GM18505 (cell line): ENCODE data around the gene WBP1.
"Not testable (repeated sequence)": the region's sequence is repeated elsewhere in the genome, so short reads cannot be mapped to it uniquely, and the experiment has no call there.

ENCODE experiments used
- ATAC-seq: cut with Tn5 transposase; IDR thresholded peaks from one replicate; pipeline ENCODE4 v1.9.1; 2021; ENCODE audit not compliant: unreplicated experiment
- POLR2A ChIP-seq: IDR thresholded peaks from 4 replicates; pipeline ENCODE4 v1.6.1; 2011; ENCODE audit warnings: borderline replicate concordance; ENCODE audit not compliant: insufficient read depth, insufficient read length; ENCODE audit errors: extremely low read depth

WBP1 gene

DNA sequence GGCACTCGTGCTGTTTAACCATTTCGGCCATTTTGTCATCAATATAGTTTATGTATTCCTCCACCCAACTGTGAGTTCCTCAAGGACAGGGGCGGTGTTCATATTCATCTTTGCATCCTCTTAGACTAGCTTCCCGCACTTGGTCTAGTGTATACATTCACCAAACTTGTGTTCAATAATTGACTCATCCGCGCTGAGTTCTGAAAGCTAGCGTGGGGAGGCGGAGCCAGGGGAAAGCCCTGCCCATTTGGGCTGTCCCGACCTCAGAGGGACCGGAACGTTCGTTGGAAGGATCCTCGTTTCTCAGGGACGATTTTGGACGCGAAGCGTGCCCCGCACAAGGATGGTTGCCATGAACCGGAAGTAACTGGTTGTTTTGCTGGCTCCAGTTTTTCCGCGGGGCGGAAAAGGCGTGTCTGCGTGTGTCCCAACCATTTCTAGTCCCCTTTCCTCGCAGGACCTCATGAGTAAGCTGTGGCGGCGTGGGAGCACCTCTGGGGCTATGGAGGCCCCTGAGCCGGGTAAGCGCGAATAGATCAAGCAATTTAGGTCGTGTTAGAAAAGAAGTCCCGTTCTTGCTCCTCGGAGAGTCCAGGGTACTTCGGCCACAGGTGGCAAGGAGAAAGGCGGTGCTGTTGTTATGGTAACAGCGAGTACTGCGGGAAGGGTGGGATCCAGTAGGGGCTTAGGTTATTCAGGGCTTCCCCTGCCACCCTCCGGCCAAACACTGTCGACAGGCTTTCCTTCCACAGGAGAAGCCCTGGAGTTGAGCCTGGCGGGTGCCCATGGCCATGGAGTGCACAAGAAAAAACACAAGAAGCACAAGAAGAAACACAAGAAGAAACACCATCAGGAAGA, 3.4 kb upstream of the WBP1 start, which contains the start of gene INO80B:
Gene INO80B, plus strand, starts transcription at position 434 of the 858 bp plus-strand sequence. Its CDS starts 30 bp downstream, at position 464.
- peak; percentile 32 for ATAC-seq
- TF ChIP-seq POLR2A = peak; percentile 17

DNA sequence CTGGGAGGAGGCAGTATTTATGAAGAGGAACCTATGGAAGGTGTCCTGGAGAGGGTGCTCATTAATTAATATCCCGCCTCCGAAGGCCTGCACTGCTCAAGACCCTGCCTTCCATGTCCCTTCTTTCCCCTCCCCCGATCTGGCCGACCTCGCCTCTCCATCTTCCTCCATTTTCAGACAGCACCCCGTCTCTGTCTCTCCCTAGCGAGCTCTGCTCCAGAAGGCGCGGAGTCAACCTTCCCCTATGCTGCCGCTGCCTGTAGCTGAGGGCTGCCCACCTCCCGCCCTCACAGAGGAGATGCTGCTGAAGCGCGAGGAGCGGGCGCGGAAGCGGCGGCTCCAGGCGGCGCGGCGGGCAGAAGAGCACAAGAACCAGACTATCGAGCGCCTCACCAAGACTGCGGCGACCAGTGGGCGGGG, 1.1 kb upstream of the WBP1 start:
- no peak for TF ChIP-seq POLR2A
- no peak for ATAC-seq

DNA sequence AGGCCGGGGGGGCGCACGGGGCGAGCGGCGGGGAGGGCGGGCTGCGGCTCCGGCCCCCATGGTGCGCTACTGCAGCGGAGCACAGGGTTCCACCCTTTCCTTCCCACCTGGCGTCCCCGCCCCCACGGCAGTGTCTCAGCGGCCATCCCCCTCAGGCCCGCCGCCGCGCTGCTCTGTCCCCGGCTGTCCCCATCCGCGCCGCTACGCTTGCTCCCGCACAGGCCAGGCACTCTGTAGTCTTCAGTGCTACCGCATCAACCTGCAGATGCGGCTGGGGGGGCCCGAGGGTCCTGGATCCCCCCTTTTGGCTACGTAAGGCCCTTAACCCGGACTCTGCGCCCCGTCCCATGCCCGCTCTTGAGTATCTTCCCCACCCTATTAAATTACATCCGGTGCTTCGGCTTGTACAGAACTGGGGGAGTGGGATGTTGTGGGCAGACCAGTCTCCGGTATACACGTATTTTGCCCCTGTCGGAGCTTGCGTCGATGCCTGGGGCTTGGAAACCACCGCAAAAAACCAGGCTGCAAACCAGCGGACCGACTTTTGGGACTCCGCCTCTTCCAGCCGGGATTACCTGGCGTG, 598 bp upstream of the WBP1 start:
- peak; percentile 80 for TF ChIP-seq POLR2A
- ATAC-seq = peak; percentile 35

DNA sequence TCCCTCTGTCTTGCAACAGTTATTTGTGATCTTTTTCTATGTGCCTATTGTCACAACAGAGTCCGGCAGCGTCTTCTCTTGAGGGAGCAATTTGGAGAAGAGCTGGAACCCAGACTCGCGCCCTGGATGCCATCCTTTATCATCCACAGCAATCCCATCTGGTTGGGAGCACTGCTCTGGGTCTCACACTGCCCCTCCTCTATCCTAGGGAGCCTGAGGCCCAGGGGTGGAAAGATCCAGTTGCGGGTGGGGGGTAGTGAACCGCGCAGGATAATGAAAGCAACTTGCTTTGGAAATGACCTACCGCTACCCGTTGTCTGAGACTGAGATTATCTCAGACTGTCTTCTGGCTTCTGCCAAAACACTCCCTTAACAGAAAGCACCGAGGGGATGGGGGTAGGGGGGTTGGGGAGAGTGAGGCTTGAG, 713 bp downstream of the WBP1 start:
- peak; percentile 12 for TF ChIP-seq POLR2A
- ATAC-seq = no peak

DNA sequence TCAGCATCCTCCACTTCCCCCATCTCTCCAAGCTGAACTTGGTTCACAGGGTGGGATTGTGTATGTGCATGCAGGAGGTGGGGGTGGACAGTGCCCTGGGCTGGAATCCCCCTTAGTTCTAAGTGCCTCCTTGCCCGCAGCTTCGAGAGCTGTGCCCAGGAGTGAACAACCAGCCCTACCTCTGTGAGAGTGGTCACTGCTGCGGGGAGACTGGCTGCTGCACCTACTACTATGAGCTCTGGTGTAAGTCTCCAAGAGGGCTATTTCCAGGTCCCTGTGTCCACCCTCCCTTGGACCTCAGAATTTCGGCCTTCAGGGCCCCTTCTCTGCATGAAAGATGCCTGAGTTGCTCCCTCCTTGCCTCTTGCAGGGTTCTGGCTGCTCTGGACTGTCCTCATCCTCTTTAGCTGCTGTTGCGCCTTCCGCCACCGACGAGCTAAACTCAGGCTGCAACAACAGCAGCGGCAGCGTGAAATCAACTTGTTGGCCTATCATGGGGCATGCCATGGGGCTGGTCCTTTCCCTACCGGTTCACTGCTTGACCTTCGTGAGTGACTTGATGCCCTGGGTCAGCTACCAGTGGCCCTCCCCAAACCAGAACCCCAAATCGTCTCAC, 1.4 kb downstream of the WBP1 start:
- peak; percentile 9 for TF ChIP-seq POLR2A
- not testable (repeated sequence) for ATAC-seq

DNA sequence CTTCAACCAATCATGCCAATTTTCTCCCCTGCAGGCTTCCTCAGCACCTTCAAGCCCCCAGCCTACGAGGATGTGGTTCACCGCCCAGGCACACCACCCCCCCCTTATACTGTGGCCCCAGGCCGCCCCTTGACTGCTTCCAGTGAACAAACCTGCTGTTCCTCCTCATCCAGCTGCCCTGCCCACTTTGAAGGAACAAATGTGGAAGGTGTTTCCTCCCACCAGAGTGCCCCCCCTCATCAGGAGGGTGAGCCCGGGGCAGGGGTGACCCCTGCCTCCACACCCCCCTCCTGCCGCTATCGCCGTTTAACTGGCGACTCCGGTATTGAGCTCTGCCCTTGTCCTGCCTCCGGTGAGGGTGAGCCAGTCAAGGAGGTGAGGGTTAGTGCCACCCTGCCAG, 1.9 kb downstream of the WBP1 start:
- ATAC-seq = not testable (repeated sequence)

DNA sequence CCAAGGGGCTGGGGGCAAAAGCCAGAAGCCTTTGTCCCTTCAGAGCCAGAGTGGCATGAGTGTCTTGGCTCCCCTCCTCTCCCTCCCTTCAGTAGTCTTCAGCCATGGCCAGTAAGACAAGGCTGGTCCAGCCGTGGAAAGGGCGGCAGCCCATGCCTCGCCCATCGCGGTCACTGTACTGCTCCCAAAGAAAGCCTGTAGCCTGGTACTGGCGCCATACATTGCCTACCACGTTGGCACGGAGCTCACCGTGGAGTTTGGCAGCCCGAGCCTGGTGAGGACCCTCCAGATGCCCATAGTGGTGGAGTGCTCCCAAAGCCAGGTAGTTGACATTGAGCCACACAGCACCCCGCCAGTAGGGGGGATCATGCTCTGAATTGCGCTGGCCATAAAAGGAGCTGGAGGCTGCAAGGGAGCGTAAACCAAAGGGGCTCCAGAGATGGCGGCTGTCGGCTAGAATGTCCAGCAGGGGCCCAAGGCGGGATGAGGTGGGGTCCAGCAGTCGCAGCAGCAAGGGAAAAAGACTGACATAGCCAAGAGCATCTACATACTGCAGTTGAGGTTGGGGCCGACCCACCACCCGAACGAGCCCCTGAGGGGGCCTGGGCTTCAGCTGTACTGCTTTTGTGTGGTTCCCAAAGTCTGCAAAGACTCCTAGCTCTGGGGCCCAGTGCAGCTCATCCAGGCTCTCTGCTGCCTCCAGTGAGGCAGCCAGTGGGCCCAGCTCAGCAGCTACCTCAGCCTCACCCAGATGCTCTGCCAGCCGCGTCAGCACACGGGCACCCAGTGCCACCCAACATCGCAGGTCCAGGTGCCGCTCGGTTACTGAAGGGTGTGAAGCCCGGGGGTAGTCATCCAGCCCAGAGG, 3.2 kb downstream of the WBP1 start:
- no peak for ATAC-seq
- no peak for TF ChIP-seq POLR2A

DNA sequence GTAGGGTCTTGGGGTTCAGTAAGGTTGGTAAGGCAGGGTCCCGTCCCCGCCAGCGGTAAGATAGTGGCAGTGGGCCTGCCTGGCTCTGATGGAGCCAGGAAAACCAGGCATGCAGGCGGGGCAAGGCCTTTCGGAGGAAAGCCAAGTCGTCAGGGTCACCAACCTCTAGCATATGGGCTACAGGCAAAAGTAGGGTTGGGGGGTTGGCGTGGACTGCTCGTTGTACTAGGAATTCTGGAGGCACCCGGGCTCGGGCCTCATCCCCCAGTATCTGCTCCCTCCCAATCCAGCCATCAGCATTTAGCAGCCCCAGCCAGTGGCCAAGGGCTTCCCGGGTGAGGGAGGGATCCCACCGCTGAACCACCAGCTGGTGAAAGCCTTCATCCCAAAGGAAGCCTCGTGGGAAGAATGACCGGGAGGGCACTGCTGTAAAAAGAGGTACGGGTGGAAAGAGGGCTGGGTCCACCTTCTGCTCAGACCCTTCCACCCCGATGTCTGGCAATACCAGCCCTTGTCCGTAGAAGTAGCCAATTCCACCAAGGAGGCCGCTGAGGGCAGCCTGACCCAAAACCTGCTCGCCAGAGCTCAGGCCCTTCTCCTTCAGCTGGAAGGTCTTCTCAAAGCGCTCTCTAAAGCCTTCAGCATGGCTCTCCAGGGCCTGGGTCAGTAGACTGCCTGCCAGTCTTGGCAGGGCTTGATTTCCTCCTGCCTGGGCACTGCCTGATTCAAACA, 4.0 kb downstream of the WBP1 start:
- no peak for TF ChIP-seq POLR2A
- ATAC-seq = no peak

DNA sequence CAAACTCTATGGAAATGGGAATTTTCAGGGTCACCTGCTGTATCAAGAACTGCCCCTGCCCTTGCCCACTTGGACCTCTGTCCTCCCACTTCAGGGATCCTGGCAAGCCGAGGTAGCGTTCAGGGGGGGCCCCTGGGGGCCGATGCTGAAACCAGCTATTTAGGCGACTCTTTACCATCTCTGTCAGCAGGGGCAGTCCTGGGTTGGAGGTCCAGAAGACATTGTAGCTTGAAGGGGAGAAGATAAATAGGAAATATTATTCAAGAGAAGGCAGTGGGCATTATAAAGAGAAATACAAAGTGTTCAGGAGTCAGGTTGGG, 4.5 kb downstream of the WBP1 start:
- ATAC-seq = no peak
- TF ChIP-seq POLR2A = no peak

DNA sequence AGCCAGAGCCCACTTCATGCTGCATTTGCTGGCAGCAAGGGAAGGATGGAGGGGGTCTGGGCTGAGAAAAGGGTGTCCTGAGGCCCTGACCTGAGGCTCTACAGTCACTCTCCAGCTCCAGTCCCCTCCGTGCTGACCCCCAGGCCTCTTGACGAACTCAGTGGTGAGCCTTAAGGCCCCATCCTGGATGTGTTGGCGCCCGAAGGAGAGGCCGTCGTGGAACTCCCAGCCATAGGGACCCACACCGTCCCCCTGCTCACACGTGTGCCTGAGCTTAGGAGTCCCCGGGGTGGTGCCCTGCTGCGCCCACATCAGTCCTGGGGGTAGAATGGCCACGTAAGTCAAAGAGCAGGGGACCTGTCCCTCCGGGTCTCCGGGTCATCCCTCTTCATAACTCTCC, 6.2 kb downstream of the WBP1 start:
- no peak for TF ChIP-seq POLR2A
- no peak for ATAC-seq

DNA sequence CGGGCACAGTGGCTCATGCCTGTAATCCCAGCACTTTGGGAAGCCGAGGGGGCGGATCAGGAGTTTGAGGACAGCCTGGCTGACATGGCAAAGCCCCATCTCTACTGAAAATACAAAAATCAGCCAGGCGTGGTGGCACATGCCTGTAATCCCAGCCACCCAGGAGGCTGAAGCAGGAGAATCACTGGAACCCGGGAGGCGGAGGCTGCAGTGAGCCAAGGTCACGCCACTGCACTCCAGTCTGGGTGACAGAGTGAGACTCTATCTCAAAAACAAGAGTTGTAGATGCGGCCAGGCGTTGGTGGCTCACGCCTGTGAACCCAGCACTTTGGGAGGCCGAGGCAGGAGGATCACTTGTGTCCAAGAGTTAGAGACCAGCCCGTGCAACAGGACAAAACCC, 12.5 kb downstream of the WBP1 start:
- ATAC-seq = not testable (repeated sequence)
- TF ChIP-seq POLR2A = peak; percentile 18

DNA sequence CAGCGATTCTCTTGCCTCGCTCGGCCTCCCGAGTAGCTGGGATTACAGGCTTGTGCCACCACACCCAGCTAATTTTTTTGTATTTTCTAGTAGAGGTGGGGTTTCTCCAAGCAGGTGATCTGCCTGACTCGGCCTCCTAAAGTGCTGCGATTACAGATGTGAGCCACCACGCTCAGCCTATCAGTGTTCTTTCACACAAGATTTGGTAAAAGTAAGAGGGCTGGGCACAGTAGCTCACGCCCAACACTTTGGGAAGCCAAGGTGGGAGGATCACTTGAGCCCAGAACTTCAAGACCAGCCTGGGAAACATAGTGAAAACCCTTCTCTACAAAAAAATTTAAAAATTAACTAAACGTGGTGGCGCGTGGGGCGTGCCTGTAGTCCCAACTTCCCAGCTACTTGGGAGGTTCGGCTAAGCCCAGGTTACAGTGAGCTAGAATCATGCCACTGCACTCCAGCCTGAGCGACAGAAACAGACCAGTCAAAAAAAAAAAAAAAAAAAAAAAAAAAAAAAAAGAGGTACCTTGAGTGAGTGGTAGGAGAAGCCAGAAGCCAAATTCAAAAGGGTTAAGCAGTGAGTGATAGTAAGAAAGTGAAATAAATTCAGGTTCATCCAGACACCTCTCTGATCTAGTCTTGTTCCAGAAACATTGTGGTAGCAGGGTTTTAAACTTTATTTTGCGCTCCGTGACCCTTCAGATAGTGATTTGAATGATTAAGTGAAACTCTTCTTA, 13.3 kb downstream of the WBP1 start:
- TF ChIP-seq POLR2A = no peak
- ATAC-seq = no peak
